Endothelial cell of umbilical vein (primary cell): ENCODE results near the gene STK17B. TPM values are rescaled to one million over a fixed set of nuclear protein-coding genes. Genes with fewer than 3 reads are reported as not detected.
A peak's percentile ranks its signal among the peaks of the same experiment; 100 is the strongest.

Experiments used
- BruUV-seq: library from RNA; stranded (reverse); fragments of 400-500 nt; replicated peaks from 2 replicates; lab custom pipeline; 2021; lab: Mats Ljungman, UMichigan
- CTCF ChIA-PET: fragments of 300-600, 350-600 bp; sonication (Branson Sonifier 250); formaldehyde crosslinking; loops from one replicate; lab custom pipeline; 2021; ENCODE audit warnings: antibody characterized with exemption, inconsistent platforms; lab: Charles Lee
- POLR2A ChIA-PET: fragments of 300-600, 350-600 bp; sonication (Branson Sonifier 250); formaldehyde crosslinking; loops from one replicate; lab custom pipeline; 2021; ENCODE audit warnings: antibody characterized with exemption, inconsistent platforms; lab: Charles Lee
- DNase-seq: peaks from one replicate; pipeline ENCODE4 v3.0.0-alpha.2; 2011; ENCODE audit warnings: low read depth, low spot score
- FAIRE-seq: peaks from 2 replicates; lab custom pipeline; 2011; peaks lifted over from hg19 to GRCh38; lab: Jason Lieb, UNC
- H2AFZ ChIP-seq: 2 replicates; pipeline ENCODE4 v1.6.0; 2012; ENCODE audit warnings: low read depth, low read length, control low read depth, inconsistent platforms
- H3K27ac ChIP-seq: 2 replicates; pipeline ENCODE4 v1.5.1; 2011; ENCODE audit warnings: low read depth, mild to moderate bottlenecking, control low read depth, low read length, moderate library complexity; ENCODE audit not compliant: insufficient read depth
- H3K27me3 ChIP-seq, 2 experiments: 2 replicates each; pipeline versions ENCODE4 v1.6.0 to v1.6.1; 2011; ENCODE audit warnings: low read length in 2 of 2, mixed read lengths in 1 of 2; ENCODE audit not compliant: control insufficient read depth in 2 of 2, insufficient read depth in 2 of 2
- H3K36me3 ChIP-seq, 2 experiments: 2 replicates in 1 of 2; 3 replicates in 1 of 2; pipeline ENCODE4 v1.5.1; 2011; ENCODE audit warnings: low read length in 2 of 2, mild to moderate bottlenecking in 1 of 2, moderate library complexity in 1 of 2; ENCODE audit not compliant: control insufficient read depth in 2 of 2, insufficient read depth in 2 of 2; ENCODE audit errors: extremely low read depth in 1 of 2
- H3K4me1 ChIP-seq: 3 replicates; pipeline ENCODE4 v1.5.1; 2011; ENCODE audit warnings: mild to moderate bottlenecking, low read length; ENCODE audit not compliant: control insufficient read depth, insufficient read depth; ENCODE audit errors: extremely low read depth
- H3K4me2 ChIP-seq: 2 replicates; pipeline ENCODE4 v1.6.1; 2011; ENCODE audit warnings: low read length, control low read depth, mixed read lengths; ENCODE audit not compliant: insufficient read depth
- H3K4me3 ChIP-seq, 3 experiments: fragments of 200-600 bp in 1 of 3; sonication (generic), shearing (Covaris generic) in 1 of 3; replicated peaks in 1 of 3; 2 replicates each; pipeline ENCODE4 v1.5.1; 2011 to 2016; ENCODE audit warnings: control low read depth in 3 of 3, low read length in 3 of 3, mild to moderate bottlenecking in 2 of 3, inconsistent platforms in 1 of 3, low read depth in 1 of 3, moderate library complexity in 1 of 3; ENCODE audit not compliant: insufficient read depth in 1 of 3
- H3K79me2 ChIP-seq: 2 replicates; pipeline ENCODE4 v1.6.0; 2012; ENCODE audit warnings: low read length, inconsistent platforms; ENCODE audit not compliant: control insufficient read depth, insufficient read depth
- H3K9ac ChIP-seq: replicated peaks from 2 replicates; pipeline ENCODE3; 2011; ENCODE audit warnings: low read length, control low read depth; ENCODE audit not compliant: insufficient read depth; ENCODE audit errors: extremely low read depth
- H3K9me1 ChIP-seq: replicated peaks from 3 replicates; pipeline ENCODE4 v1.6.0; 2011; ENCODE audit warnings: mild to moderate bottlenecking, low read length; ENCODE audit not compliant: control insufficient read depth, insufficient read depth; ENCODE audit errors: extremely low read depth
- H3K9me3 ChIP-seq: replicated peaks from 2 replicates; pipeline ENCODE4 v1.5.1; 2012; ENCODE audit warnings: low read length, inconsistent platforms; ENCODE audit not compliant: control insufficient read depth, insufficient read depth
- H4K20me1 ChIP-seq: replicated peaks from 2 replicates; pipeline ENCODE3; 2011; ENCODE audit warnings: mild to moderate bottlenecking, low read length; ENCODE audit not compliant: control insufficient read depth, insufficient read depth; ENCODE audit errors: extremely low read depth
- EZH2 ChIP-seq: IDR thresholded peaks from 2 replicates; pipeline ENCODE4 v1.6.1; 2012; ENCODE audit warnings: borderline replicate concordance, low read depth, mild to moderate bottlenecking, moderate library complexity, low read length, inconsistent platforms; ENCODE audit not compliant: severe bottlenecking
- FOS ChIP-seq: IDR thresholded peaks from 2 replicates; pipeline ENCODE4 v1.6.1; 2011; ENCODE audit warnings: mild to moderate bottlenecking, low read length, moderate library complexity, borderline replicate concordance; ENCODE audit not compliant: insufficient read depth
- GATA2 ChIP-seq: IDR thresholded peaks from 2 replicates; pipeline ENCODE4 v1.7.0; 2011; ENCODE audit warnings: low read depth, mild to moderate bottlenecking, moderate library complexity, mixed read lengths, low read length; ENCODE audit not compliant: insufficient read length, insufficient read depth
- JUN ChIP-seq: IDR thresholded peaks from 2 replicates; pipeline ENCODE4 v1.6.1; 2011; ENCODE audit warnings: borderline replicate concordance, low read depth; ENCODE audit not compliant: insufficient read length, insufficient read depth
- MYC ChIP-seq: IDR thresholded peaks from one replicate; pipeline ENCODE4 v1.6.1; 2011; ENCODE audit warnings: mild to moderate bottlenecking, low read depth, low read length
- POLR2A ChIP-seq: IDR thresholded peaks from 2 replicates; pipeline ENCODE4 v1.6.1; 2012; ENCODE audit warnings: low read depth, mild to moderate bottlenecking, control low read depth, low read length
- POLR2AphosphoS5 ChIP-seq: IDR thresholded peaks from 2 replicates; pipeline ENCODE4 v1.6.1; 2012; ENCODE audit warnings: low read depth, mild to moderate bottlenecking, control low read depth, low read length, moderate library complexity; ENCODE audit not compliant: insufficient read depth
- dilution Hi-C: fragments of 300-500 bp; cut with MboI; formaldehyde crosslinking; loops from one replicate; pipeline ENCODE4 v1.15.0; 2019; ENCODE audit warnings: low sequenced_read_pairs; ENCODE audit not compliant: extremely low pct_ligation_motif_present
- intact Hi-C: fragments of 100-400 bp; cut with micrococcal nuclease; formaldehyde crosslinking; loops from one replicate; pipeline ENCODE4 v1.10.0; 2022
- polyA plus RNA-seq, 4 experiments: library from polyadenylated mRNA; depleted of rRNA in 3 of 4; stranded (reverse) in 3 of 4; unstranded in 1 of 4; fragments of >200 nt; gene quantifications; 2 replicates each; pipeline versions ENCODE4 v1.2.1 to v1.2.3, GENCODE V29; 2011 to 2012; ENCODE audit warnings: missing spikeins in 1 of 4
- total RNA-seq: library from RNA; stranded (reverse); gene quantifications from 2 replicates; pipeline ENCODE4 v1.2.3, GENCODE V29; 2021
- TF ChIP-seq, protein P1 (sequence below), 2 donors: IDR thresholded peaks; 1 replicate in 1 of 2; 2 replicates in 1 of 2; pipeline ENCODE4 v1.5.1; 2011; ENCODE audit warnings: low read length in 2 of 2, mild to moderate bottlenecking in 2 of 2, moderate library complexity in 2 of 2, control low read depth in 1 of 2, inconsistent platforms in 1 of 2, low read depth in 1 of 2; ENCODE audit not compliant: insufficient read depth in 1 of 2; ENCODE audit errors: extremely low read depth in 1 of 2
- TF ChIP-seq, protein P2 (sequence below): IDR thresholded peaks from 2 replicates; pipeline ENCODE4 v1.6.1; 2011; ENCODE audit not compliant: insufficient read depth, insufficient read length

STK17B gene
- total and polyA plus RNA-seq, 2 donors (not counting 3 experiments of a cell fraction or from before 2014, with no cell fraction given), result 2.5 to 16.6 TPM

DNA sequence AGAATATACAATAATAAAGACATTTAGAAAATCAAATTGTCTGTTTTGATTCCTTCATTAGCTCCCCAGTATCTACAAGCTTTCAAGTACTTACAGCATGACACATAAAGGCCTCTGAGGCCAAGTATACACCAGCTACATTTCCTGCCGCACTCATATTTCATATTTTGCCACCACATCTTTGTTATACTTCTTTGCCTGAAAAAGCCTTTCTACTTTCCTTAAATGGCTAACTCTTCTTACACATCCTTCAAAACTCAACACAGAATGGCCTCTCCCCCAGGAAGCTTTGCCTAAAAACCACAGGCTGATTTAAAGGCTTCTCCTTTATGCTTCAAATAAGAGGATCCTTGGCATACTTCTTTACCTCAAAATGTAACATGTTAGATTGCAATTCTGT, 4.5 kb downstream of the STK17B start:
- H3K36me3 ChIP-seq, result no peaks in the 10 kb centered on the region
- peak; percentile 36 for TF ChIP-seq FOS
- no peak for TF ChIP-seq EZH2
- peak overlapping the region; percentile 23 for H2AFZ ChIP-seq
- ChIA-PET POLR2A (no interaction called here), CTCF (interaction anchor here (0.7 to 2.9 kb wide), 9 partner anchors 10 to 287 kb away, joined by 3 to 21 read pairs (median 4); partner anchors contain the start of gene DNAH7)
- BruUV-seq, result no TSS peak
- H3K9ac ChIP-seq, result no peak overlapping the region
- peaks cover 39% of the 10 kb centered on the region for H3K4me1 ChIP-seq
- H3K9me1 ChIP-seq, result no peaks in the 10 kb centered on the region
- peak; percentile 78 for DNase-seq
- H3K27ac ChIP-seq, result peak overlapping the region; percentile 50
- intact Hi-C loops, result no loop called here
- H3K4me2 ChIP-seq, result peak overlapping the region; percentile 97
- no peaks in the 10 kb centered on the region for H3K9me3 ChIP-seq
- H3K4me3 ChIP-seq, result peak overlapping the region in 1 of 3 experiments; percentile 23
- peak; percentile 54 for FAIRE-seq
- dilution Hi-C loops, result no loop called here
- peaks cover 0 to 1% of the 10 kb centered on the region in 2 experiments for H3K27me3 ChIP-seq
- no peaks in the 10 kb centered on the region for H4K20me1 ChIP-seq
- peaks cover 85% of the 10 kb centered on the region for H3K79me2 ChIP-seq

DNA sequence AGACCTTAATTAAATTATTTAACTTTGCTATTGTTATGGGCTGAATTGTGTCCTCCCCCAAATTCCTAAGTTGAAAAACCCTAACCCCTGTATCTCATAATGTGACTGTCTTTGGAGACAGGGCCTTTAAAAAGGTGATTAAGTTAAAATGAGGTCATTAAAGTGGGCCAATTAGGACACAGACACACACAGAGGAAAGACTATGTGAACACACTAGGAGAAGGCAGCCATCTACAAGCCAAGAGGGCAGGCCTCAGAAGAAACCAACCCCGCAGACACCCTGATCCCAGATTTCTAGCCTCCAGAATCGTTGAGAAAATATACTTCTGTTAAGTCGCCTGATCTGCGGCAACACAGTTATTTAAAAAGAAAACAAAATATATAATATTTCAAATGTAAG, 6.4 kb downstream of the STK17B start:
- no peaks in the 10 kb centered on the region for H3K36me3 ChIP-seq
- no peak for FAIRE-seq
- peaks cover 77% of the 10 kb centered on the region for H3K79me2 ChIP-seq
- H2AFZ ChIP-seq, result no peak overlapping the region
- no peak overlapping the region for H3K27ac ChIP-seq
- H3K4me1 ChIP-seq, result peaks cover 46% of the 10 kb centered on the region
- ChIA-PET CTCF (interaction anchor here (0.8 to 1.0 kb wide), 2 partner anchors 64 to 87 kb away, joined by 3 read pairs; no protein-coding TSS in a partner anchor), POLR2A (no interaction called here)
- H3K4me3 ChIP-seq, result no peak overlapping the region
- no peaks in the 10 kb centered on the region for H3K9me3 ChIP-seq
- no peaks in the 10 kb centered on the region for H3K27me3 ChIP-seq
- no peaks in the 10 kb centered on the region for H3K9me1 ChIP-seq
- BruUV-seq, result no TSS peak
- no peaks in the 10 kb centered on the region for H4K20me1 ChIP-seq
- intact Hi-C loops (no loop called here), dilution Hi-C loops (no loop called here)
- no peak overlapping the region for H3K9ac ChIP-seq
- H3K4me2 ChIP-seq, result no peak overlapping the region
- TF ChIP-seq EZH2 (no peak), POLR2A (no peak), MYC (no peak), FOS (no peak), POLR2AphosphoS5 (no peak), GATA2 (no peak), JUN (no peak)
- TF ChIP-seq, protein P1, sequence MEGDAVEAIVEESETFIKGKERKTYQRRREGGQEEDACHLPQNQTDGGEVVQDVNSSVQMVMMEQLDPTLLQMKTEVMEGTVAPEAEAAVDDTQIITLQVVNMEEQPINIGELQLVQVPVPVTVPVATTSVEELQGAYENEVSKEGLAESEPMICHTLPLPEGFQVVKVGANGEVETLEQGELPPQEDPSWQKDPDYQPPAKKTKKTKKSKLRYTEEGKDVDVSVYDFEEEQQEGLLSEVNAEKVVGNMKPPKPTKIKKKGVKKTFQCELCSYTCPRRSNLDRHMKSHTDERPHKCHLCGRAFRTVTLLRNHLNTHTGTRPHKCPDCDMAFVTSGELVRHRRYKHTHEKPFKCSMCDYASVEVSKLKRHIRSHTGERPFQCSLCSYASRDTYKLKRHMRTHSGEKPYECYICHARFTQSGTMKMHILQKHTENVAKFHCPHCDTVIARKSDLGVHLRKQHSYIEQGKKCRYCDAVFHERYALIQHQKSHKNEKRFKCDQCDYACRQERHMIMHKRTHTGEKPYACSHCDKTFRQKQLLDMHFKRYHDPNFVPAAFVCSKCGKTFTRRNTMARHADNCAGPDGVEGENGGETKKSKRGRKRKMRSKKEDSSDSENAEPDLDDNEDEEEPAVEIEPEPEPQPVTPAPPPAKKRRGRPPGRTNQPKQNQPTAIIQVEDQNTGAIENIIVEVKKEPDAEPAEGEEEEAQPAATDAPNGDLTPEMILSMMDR (IDR thresholded peaks at IDR 0.05; ENCODE audit: extremely low read depth in 1 of 2, insufficient read depth in 1 of 2, low read depth in 1 of 2, low read length in 2 of 2), result no peak
- TF ChIP-seq, protein P2, sequence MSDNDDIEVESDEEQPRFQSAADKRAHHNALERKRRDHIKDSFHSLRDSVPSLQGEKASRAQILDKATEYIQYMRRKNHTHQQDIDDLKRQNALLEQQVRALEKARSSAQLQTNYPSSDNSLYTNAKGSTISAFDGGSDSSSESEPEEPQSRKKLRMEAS, result no peak
- no peak for DNase-seq
